Osteoblast (primary cell): ENCODE measurements around the gene NEFH. TPM values are rescaled to one million over a fixed set of nuclear protein-coding genes. Genes with fewer than 3 reads are reported as not detected.

Experiments used
- DNase-seq: peaks from one replicate; pipeline ENCODE4 v3.0.0; 2011; ENCODE audit warnings: low spot score, mixed read lengths; ENCODE audit not compliant: insufficient read length; ENCODE audit errors: missing footprints
- H2AFZ ChIP-seq: 2 replicates; pipeline ENCODE4 v1.6.0; 2011; ENCODE audit warnings: mild to moderate bottlenecking, low read length
- H3K27ac ChIP-seq: 2 replicates; pipeline ENCODE4 v1.5.1; 2011; ENCODE audit warnings: mild to moderate bottlenecking, low read depth, low read length, moderate library complexity
- H3K27me3 ChIP-seq: 2 replicates; pipeline ENCODE4 v1.6.0; 2012; ENCODE audit warnings: mild to moderate bottlenecking, control low read depth, inconsistent platforms, low read length, moderate library complexity; ENCODE audit not compliant: insufficient read depth
- H3K36me3 ChIP-seq: 2 replicates; pipeline ENCODE4 v1.5.1; 2011; ENCODE audit warnings: mild to moderate bottlenecking, low read length, control low read depth, moderate library complexity; ENCODE audit not compliant: insufficient read depth
- H3K4me1 ChIP-seq: 2 replicates; pipeline ENCODE4 v1.5.1; 2011; ENCODE audit warnings: mild to moderate bottlenecking, low read length, control low read depth, moderate library complexity; ENCODE audit not compliant: insufficient read depth
- H3K4me2 ChIP-seq: 2 replicates; pipeline ENCODE4 v1.6.0; 2011; ENCODE audit warnings: mild to moderate bottlenecking, low read length; ENCODE audit not compliant: insufficient read depth
- H3K4me3 ChIP-seq: fragments of 200-600 bp; sonication (generic); 3 replicates; pipeline ENCODE4 v1.5.1; 2012; ENCODE audit warnings: mild to moderate bottlenecking, low read length, inconsistent platforms; ENCODE audit not compliant: insufficient read depth
- H3K79me2 ChIP-seq: 2 replicates; pipeline ENCODE4 v1.6.0; 2012; ENCODE audit warnings: mild to moderate bottlenecking, low read length, control low read depth, inconsistent platforms; ENCODE audit not compliant: insufficient read depth
- H3K9me3 ChIP-seq: 2 replicates; pipeline ENCODE4 v1.5.1; 2011; ENCODE audit warnings: low read depth, low read length, control low read depth
- H4K20me1 ChIP-seq: 2 replicates; pipeline ENCODE4 v1.6.0; 2012; ENCODE audit warnings: mild to moderate bottlenecking, low read length, control low read depth; ENCODE audit not compliant: insufficient read depth
- CTCF ChIP-seq: IDR thresholded peaks from 2 replicates; pipeline ENCODE4 v1.5.1; 2011; ENCODE audit warnings: mild to moderate bottlenecking, low read depth, low read length, moderate library complexity; ENCODE audit errors: extremely low read depth
- total RNA-seq: library from RNA; depleted of rRNA; stranded (reverse); fragments of >200 nt; gene quantifications from 2 replicates; pipeline ENCODE4 v1.2.3, GENCODE V29; 2012

NEFH gene
- total RNA-seq, 1 donor, result 0.36 TPM

GRCh38 chr22:29443452-29443851 lies 36.6 kb upstream of the NEFH start:
- Histone ChIP-seq H3K79me2 (no peaks in the 10 kb centered on the region), H3K4me1 (no peaks in the 10 kb centered on the region), H3K27ac (no peak overlapping the region), H3K27me3 (peaks cover 5% of the 10 kb centered on the region), H3K4me3 (no peak overlapping the region), H3K36me3 (no peaks in the 10 kb centered on the region), H3K9me3 (no peaks in the 10 kb centered on the region), H4K20me1 (no peaks in the 10 kb centered on the region), H3K4me2 (no peak overlapping the region), H2AFZ (no peak overlapping the region)
- no peak for TF ChIP-seq CTCF
- DNase-seq, result no peak

GRCh38 chr22:29443861-29444792 lies 35.9 kb upstream of the NEFH start:
- no peak overlapping the region for H3K4me3 ChIP-seq
- no peaks in the 10 kb centered on the region for H3K36me3 ChIP-seq
- no peak for TF ChIP-seq CTCF
- no peak overlapping the region for H3K27ac ChIP-seq
- no peak overlapping the region for H2AFZ ChIP-seq
- H3K27me3 ChIP-seq, result peaks cover 5% of the 10 kb centered on the region
- DNase-seq, result no peak
- no peaks in the 10 kb centered on the region for H3K79me2 ChIP-seq
- H3K9me3 ChIP-seq, result no peaks in the 10 kb centered on the region
- no peaks in the 10 kb centered on the region for H3K4me1 ChIP-seq
- no peak overlapping the region for H3K4me2 ChIP-seq
- no peaks in the 10 kb centered on the region for H4K20me1 ChIP-seq

GRCh38 chr22:29445508-29445907 lies 34.5 kb upstream of the NEFH start:
- DNase-seq, result no peak
- no peaks in the 10 kb centered on the region for H3K4me1 ChIP-seq
- no peak overlapping the region for H2AFZ ChIP-seq
- no peaks in the 10 kb centered on the region for H4K20me1 ChIP-seq
- peaks cover 5% of the 10 kb centered on the region for H3K27me3 ChIP-seq
- H3K9me3 ChIP-seq, result no peaks in the 10 kb centered on the region
- no peaks in the 10 kb centered on the region for H3K79me2 ChIP-seq
- H3K4me2 ChIP-seq, result no peak overlapping the region
- H3K4me3 ChIP-seq, result no peak overlapping the region
- no peak for TF ChIP-seq CTCF
- no peak overlapping the region for H3K27ac ChIP-seq
- no peaks in the 10 kb centered on the region for H3K36me3 ChIP-seq

DNA sequence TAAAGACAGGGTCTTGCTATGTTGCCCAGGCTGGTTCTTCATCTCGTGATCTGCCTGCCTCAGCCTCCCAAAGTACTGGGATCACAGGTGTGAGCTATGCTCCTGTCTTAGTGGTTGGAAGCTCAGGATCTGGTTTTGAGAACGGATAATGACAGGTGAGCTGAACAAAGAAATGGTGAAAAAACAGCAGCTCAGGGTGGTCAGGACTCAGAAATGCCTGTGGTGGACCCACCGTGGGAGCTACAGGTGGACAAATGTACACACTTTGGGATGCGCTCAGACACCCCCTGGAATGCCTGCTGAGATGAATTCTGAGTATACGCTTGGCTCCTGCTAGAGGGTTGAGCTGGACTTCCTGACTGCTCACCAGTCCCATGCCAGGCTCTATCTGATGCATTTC lies 32.1 kb upstream of the NEFH start:
- Histone ChIP-seq H3K4me2 (no peak overlapping the region), H3K36me3 (no peaks in the 10 kb centered on the region), H2AFZ (no peak overlapping the region), H3K4me1 (no peaks in the 10 kb centered on the region), H3K27me3 (peaks cover 5% of the 10 kb centered on the region), H4K20me1 (no peaks in the 10 kb centered on the region), H3K27ac (no peak overlapping the region), H3K79me2 (no peaks in the 10 kb centered on the region), H3K9me3 (no peaks in the 10 kb centered on the region), H3K4me3 (no peak overlapping the region)
- DNase-seq, result no peak
- TF ChIP-seq CTCF, result no peak
